Measurements from ENCODE around the gene CATSPERZ. TPM values are rescaled to one million over a fixed set of nuclear protein-coding genes. Genes with fewer than 3 reads are reported as not detected.

CATSPERZ gene
- total RNA-seq, 2 experiments from 2014 or later = not detected

GRCh38 chr11:64258356-64258755 is 41.8 kb upstream of the CATSPERZ start:
- Mint-ChIP-seq H3K36me3 (ENCODE audit: low read depth) (peaks cover 12% of the 10 kb centered on the region), H3K4me3 (no peak overlapping the region), H3K27me3 (no peaks in the 10 kb centered on the region), H3K9me3 (no peaks in the 10 kb centered on the region), H3K4me1 (peaks cover 8% of the 10 kb centered on the region), H3K27ac (no peak overlapping the region)
- POLR2A ChIA-PET = no interaction called here
- CTCF ChIA-PET = interaction anchor here (1.0 to 1.3 kb wide), 2 partner anchors 12 to 59 kb away, joined by 3 to 4 read pairs; partner anchors contain the start of genes PPP1R14B and PRDX5
- no peak for DNase-seq

- Mint-ChIP-seq H3K4me3 (no peak overlapping the region), H3K27me3 (no peaks in the 10 kb centered on the region), H3K4me1 (peaks cover 8% of the 10 kb centered on the region), H3K27ac (no peak overlapping the region), H3K36me3 (ENCODE audit: low read depth) (peaks cover 12% of the 10 kb centered on the region), H3K9me3 (no peaks in the 10 kb centered on the region)
- ChIA-PET POLR2A (no interaction called here), CTCF (interaction anchor here (1.0 to 1.5 kb wide), 3 partner anchors 13 to 59 kb away, joined by 3 to 4 read pairs (median 3); partner anchors contain the start of gene PRDX5)
- no peak for DNase-seq
Measured at GRCh38 chr11:64258946-64259532, 41.1 kb upstream of the CATSPERZ start.

- CTCF ChIA-PET = interaction anchor here (1.0 to 1.5 kb wide), 2 partner anchors 12 to 52 kb away, joined by 3 to 4 read pairs; no protein-coding TSS in a partner anchor
- Mint-ChIP-seq H3K27me3 (no peaks in the 10 kb centered on the region), H3K27ac (no peak overlapping the region), H3K4me1 (peaks cover 8% of the 10 kb centered on the region), H3K36me3 (ENCODE audit: low read depth) (peaks cover 12% of the 10 kb centered on the region), H3K4me3 (no peak overlapping the region), H3K9me3 (no peaks in the 10 kb centered on the region)
- no peak for DNase-seq
- POLR2A ChIA-PET = no interaction called here
Measured at GRCh38 chr11:64259533-64260067, 40.6 kb upstream of the CATSPERZ start.

DNA sequence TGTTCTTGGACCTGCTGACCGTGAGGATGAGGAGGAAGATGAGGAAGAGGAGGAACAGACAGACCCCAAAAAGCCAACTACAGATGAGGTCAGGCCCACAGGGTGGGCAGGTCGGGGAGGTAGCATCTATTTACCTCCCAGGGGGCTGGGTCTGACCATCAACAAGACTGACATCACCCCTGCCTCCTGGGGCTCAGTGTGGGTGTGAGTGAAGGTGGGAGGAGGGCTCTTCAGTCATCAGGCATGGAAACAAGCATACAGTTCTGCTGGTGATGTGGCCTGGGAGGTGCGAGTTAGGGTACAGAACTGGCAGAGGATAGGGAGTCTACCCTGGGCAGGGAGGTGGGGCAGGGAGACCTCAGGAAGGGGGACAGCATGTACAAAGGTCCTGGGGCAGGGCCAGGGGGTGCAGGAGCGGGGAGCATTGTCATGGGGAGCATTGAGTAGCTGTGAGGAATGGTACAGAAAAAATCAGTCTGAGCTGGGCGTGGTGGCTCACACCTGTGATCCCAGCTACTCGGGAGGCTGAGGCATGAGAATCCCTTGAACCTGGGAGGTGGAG is 39.9 kb upstream of the CATSPERZ start:
- DNase-seq = no peak
- CTCF ChIA-PET = interaction anchor here (1.5 to 12.3 kb wide), 3 partner anchors 9 to 13 kb away, joined by 3 to 162 read pairs (median 5); partner anchors contain the start of genes PLCB3 and PPP1R14B
- Mint-ChIP-seq H3K27me3 (no peaks in the 10 kb centered on the region), H3K4me1 (peaks cover 8% of the 10 kb centered on the region), H3K9me3 (no peaks in the 10 kb centered on the region), H3K27ac (peak overlapping the region; percentile 62), H3K4me3 (no peak overlapping the region), H3K36me3 (ENCODE audit: low read depth) (peaks cover 12% of the 10 kb centered on the region)
- POLR2A ChIA-PET = no interaction called here

DNA sequence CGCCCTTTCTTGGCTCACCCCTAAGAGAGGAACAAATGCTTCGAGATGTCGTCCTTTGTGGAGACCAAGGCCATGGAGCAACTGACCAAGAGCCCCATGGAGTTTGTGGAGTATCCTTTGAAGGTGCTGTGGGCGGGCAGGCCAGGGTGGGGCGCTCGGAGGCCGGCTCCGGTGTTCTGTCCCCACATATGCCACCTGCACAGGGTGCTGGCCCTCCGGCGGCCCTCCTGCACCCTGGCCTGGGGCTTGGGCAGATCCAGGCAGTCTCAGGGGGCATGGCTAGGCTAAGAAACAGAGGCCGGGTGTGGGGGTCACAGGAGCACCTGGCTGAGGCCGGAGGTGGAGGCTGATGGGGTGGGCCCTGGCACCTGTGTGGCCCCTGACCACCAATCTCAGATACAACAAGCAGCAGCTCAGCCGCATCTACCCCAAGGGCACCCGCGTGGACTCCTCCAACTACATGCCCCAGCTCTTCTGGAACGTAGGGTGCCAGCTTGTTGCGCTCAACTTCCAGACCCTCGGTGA is 38.5 kb upstream of the CATSPERZ start:
- Mint-ChIP-seq H3K36me3 (ENCODE audit: low read depth) (peaks cover 12% of the 10 kb centered on the region), H3K4me3 (no peak overlapping the region), H3K27ac (no peak overlapping the region), H3K4me1 (peaks cover 8% of the 10 kb centered on the region), H3K27me3 (no peaks in the 10 kb centered on the region), H3K9me3 (no peaks in the 10 kb centered on the region)
- CTCF ChIA-PET = interaction anchor here (1.7 to 12.3 kb wide), 2 partner anchors 8 to 14 kb away, joined by 5 to 162 read pairs; partner anchors contain the start of genes PLCB3 and PPP1R14B
- no peak for DNase-seq
- POLR2A ChIA-PET = interaction anchor here (0.6 kb wide), 1 partner anchor 503 kb away, joined by 3 read pairs; no protein-coding TSS in a partner anchor

DNA sequence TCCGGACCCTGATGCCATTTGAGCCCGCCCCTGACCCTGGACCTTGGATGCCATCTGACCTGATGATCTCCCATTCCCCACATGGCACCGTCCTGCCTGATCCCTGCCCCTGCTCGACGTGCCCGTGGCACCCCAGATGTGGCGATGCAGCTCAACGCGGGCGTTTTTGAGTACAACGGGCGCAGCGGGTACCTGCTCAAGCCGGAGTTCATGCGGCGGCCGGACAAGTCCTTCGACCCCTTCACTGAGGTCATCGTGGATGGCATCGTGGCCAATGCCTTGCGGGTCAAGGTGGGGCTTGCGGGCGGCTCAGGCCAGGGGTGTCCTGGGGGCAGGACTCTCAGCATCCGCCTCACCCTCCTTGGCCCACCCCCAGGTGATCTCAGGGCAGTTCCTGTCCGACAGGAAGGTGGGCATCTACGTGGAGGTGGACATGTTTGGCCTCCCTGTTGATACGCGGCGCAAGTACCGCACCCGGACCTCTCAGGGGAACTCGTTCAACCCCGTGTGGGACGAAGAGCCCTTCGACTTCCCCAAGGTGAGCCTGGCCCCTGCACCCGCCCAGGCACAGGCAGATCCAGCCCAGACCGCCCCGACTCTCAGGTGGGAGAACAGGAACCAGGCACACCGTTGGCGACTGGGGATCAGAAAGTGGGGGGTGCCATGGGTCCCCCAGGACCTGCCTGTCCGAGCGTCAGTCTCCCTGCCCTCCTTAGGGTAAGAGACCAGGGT is 37.7 kb upstream of the CATSPERZ start:
- CTCF ChIA-PET = interaction anchor here (1.1 to 12.3 kb wide), 2 partner anchors 15 kb away, joined by 3 to 162 read pairs; partner anchors contain the start of genes PLCB3 and PPP1R14B
- POLR2A ChIA-PET = interaction anchor here (0.6 kb wide), 1 partner anchor 16 kb away, joined by 3 read pairs; no protein-coding TSS in a partner anchor
- Mint-ChIP-seq H3K4me1 (peaks cover 9% of the 10 kb centered on the region), H3K4me3 (no peak overlapping the region), H3K36me3 (ENCODE audit: low read depth) (peaks cover 12% of the 10 kb centered on the region), H3K27ac (peak overlapping the region; percentile 28), H3K9me3 (no peaks in the 10 kb centered on the region), H3K27me3 (no peaks in the 10 kb centered on the region)
- DNase-seq = no peak

DNA sequence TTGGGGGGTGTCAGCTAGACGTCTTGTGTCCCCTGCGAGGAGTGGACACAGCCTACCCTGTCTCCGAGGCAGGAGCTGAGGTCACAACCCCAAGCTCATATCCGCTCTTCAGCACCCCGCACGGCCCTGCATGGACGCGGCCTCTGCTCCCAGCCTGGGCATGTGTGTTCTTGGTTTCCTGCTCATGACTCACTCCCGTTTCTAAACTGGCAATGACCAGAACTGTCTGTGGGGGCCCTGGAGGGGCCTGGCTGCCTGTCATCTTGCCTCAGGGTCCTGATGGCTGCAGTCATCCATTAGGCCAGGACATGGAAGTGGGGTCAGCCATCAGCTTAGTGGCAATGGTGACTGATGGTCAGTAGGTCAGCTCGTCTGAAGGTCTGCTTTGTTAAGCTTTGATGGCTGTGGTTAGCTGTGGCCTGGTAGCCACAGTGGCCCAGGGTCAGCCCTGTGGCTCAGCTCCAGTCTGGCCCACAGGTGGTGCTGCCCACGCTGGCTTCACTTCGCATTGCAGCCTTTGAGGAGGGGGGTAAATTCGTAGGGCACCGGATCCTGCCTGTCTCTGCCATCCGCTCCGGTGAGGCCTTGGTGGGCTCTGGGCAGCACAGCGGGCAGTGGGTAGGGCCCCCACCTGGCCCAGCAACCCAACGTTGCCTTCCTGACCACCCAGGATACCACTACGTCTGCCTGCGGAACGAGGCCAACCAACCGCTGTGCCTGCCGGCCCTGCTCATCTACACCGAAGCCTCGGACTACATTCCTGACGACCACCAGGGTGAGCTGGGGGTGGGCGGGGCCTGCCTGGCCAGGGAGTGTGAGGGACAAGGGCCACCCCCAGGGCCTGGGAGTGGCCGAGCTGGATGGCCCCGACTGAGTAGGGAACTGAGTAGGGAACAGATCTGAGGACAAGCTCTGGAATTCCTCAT is 36.9 kb upstream of the CATSPERZ start:
- Mint-ChIP-seq H3K27ac (no peak overlapping the region), H3K9me3 (no peaks in the 10 kb centered on the region), H3K27me3 (no peaks in the 10 kb centered on the region), H3K36me3 (ENCODE audit: low read depth) (peaks cover 12% of the 10 kb centered on the region), H3K4me3 (no peak overlapping the region), H3K4me1 (peaks cover 17% of the 10 kb centered on the region)
- ChIA-PET POLR2A (interaction anchor here (0.6 kb wide), 1 partner anchor 17 kb away, joined by 3 read pairs; no protein-coding TSS in a partner anchor), CTCF (interaction anchor here (0.6 to 12.3 kb wide), 7 partner anchors 9 to 54 kb away, joined by 3 to 162 read pairs (median 3); partner anchors contain the start of genes PLCB3, PPP1R14B and TRMT112)
- no peak for DNase-seq

DNA sequence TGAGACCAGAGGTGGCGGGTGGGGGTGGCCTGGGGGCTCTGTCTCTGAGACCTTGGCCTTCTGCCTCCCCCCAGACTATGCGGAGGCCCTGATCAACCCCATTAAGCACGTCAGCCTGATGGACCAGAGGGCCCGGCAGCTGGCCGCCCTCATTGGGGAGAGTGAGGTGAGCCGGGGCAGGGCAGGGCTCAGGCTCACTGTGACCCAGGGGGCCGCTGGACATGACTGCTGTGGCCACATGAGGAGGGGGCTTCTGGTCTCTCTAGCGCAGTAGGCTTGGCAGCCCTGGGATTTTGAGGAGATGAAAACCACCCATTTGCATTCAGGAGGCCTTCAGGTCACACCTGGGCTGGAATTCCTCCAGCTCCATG is 36.2 kb upstream of the CATSPERZ start:
- peaks cover 12% of the 10 kb centered on the region for H3K36me3 Mint-ChIP-seq (ENCODE audit: low read depth)
- H3K4me3 Mint-ChIP-seq = no peak overlapping the region
- CTCF ChIA-PET = interaction anchor here (0.6 to 12.3 kb wide), 6 partner anchors 9 to 53 kb away, joined by 3 to 162 read pairs (median 4); partner anchors contain the start of genes PLCB3, PPP1R14B and TRMT112
- no peaks in the 10 kb centered on the region for H3K27me3 Mint-ChIP-seq
- H3K27ac Mint-ChIP-seq = peak overlapping the region; percentile 50
- POLR2A ChIA-PET = no interaction called here
- DNase-seq = no peak
- H3K4me1 Mint-ChIP-seq = peaks cover 24% of the 10 kb centered on the region
- no peaks in the 10 kb centered on the region for H3K9me3 Mint-ChIP-seq

DNA sequence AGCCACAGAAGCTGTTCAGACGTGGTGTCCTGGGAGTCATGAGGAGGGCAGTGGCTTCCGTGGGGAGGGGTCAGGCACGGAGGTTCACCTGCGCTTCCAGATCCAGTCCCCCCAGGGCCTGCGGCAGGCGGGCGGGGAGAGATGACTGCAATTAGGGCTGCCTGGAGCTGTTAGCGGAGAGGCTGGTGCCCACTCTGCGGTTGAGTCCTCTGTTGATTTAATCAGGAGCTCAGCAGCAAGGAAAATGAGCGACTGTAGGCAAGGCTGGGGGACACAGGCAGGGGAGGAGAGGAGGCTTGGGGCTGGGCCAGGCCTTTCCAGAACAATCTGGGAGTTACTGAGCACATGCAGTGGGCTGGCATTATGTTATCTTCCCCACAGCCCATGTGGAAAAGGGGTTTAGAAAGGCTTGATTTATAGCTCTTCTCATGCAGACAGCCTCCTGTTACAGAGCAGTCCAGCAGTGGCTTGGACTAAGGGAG is 35.7 kb upstream of the CATSPERZ start:
- Mint-ChIP-seq H3K36me3 (ENCODE audit: low read depth) (peaks cover 9% of the 10 kb centered on the region), H3K4me3 (no peak overlapping the region), H3K4me1 (peaks cover 23% of the 10 kb centered on the region), H3K27me3 (no peaks in the 10 kb centered on the region), H3K9me3 (no peaks in the 10 kb centered on the region), H3K27ac (peak overlapping the region; percentile 50)
- ChIA-PET CTCF (interaction anchor here (1.0 to 12.3 kb wide), 5 partner anchors 10 to 53 kb away, joined by 3 to 162 read pairs (median 3); partner anchors contain the start of genes PLCB3, PPP1R14B and TRMT112), POLR2A (no interaction called here)
- DNase-seq = no peak

GRCh38 chr11:64265176-64266160 is 34.7 kb upstream of the CATSPERZ start:
- no peaks in the 10 kb centered on the region for H3K9me3 Mint-ChIP-seq
- ChIA-PET CTCF (interaction anchor here (1.5 to 12.3 kb wide), 4 partner anchors 11 to 38 kb away, joined by 3 to 162 read pairs (median 8); partner anchors contain the start of genes PLCB3 and PPP1R14B), POLR2A (no interaction called here)
- H3K4me1 Mint-ChIP-seq = peaks cover 18% of the 10 kb centered on the region
- no peak overlapping the region for H3K27ac Mint-ChIP-seq
- no peaks in the 10 kb centered on the region for H3K27me3 Mint-ChIP-seq
- DNase-seq = no peak
- no peak overlapping the region for H3K4me3 Mint-ChIP-seq
- peaks cover 1% of the 10 kb centered on the region for H3K36me3 Mint-ChIP-seq (ENCODE audit: low read depth)

All from activated CD4-positive, alpha-beta T cell treated with anti-CD3 and anti-CD28 coated beads, Interleukin-2, amount 10 ng/mL, durations not matched to agents 7 days and 5 days (primary cell).